ENCODE data around the gene CFAP77.
"Not testable (repeated sequence)": the region's sequence is repeated elsewhere in the genome, so short reads cannot be mapped to it uniquely, and the experiment has no call there.

The CFAP77 gene

GRCh38 chr9:132557159-132557558 is 147.1 kb downstream of the CFAP77 start:
- Histone ChIP-seq H2AFZ (ENCODE audit: low read depth, low read length) (no peak overlapping the region), H3K4me3 (ENCODE audit: low read length) (no peak overlapping the region), H3K9me3 (ENCODE audit: low read length) (no peaks in the 10 kb centered on the region), H3K4me1 (ENCODE audit: insufficient read depth, low read length) (peaks cover 36% of the 10 kb centered on the region), H3K27me3 (ENCODE audit: insufficient read depth, low read length) (peaks cover 7% of the 10 kb centered on the region), H3K36me3 (ENCODE audit: insufficient read depth, low read length) (no peaks in the 10 kb centered on the region)

DNA sequence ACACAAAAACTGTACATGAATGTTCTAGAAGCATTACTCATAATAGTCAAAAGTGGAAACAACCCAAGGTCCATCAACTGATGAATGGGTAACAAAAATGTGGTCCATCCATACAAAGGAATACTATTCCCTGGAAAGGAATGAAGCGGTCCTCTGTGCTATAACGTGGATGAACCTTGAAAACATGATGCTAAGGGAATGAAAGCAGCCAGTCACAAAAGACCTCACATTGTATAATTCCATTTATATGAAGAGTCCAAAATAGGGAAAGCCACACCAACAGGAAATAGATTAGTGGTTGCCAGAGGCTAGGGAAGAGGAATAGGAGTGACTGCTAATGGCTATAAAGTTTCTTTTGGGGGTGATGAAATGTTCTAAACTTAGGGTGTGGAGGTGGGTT is 149.7 kb downstream of the CFAP77 start:
- Histone ChIP-seq H3K4me1 (ENCODE audit: insufficient read depth, low read length) (peaks cover 37% of the 10 kb centered on the region), H3K27me3 (ENCODE audit: insufficient read depth, low read length) (peaks cover 11% of the 10 kb centered on the region), H3K9me3 (ENCODE audit: low read length) (no peaks in the 10 kb centered on the region), H3K4me3 (ENCODE audit: low read length) (no peak overlapping the region), H2AFZ (ENCODE audit: low read depth, low read length) (no peak overlapping the region), H3K36me3 (ENCODE audit: insufficient read depth, low read length) (no peaks in the 10 kb centered on the region)

DNA sequence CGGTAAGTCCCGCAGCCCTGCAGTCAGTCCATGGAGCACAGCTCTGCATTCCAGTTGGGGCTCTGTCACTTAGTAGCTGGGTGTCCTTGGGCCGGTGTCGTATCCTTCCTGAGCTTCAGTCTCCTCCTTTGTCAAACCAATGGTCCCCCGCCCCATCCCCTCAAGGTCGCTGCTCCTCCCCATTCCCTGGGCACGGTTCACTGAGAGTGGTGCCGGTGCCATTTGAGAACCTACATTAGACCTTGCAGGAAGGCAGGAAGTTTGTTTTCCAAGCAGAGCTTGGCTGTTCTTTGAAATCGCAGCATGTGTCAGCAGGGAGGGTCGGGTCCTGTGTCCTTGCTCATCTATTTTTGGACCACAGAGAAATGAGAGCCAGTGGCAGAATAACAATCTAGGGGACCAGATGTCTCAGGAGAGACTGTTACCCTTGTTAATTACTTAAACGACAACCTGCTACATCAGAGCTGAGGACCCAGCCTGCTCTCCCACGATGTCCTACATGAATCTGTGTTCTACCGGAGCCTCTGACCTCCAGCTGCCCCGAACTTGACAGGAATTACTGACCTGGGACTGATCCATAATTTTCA is 150.7 kb downstream of the CFAP77 start:
- no peaks in the 10 kb centered on the region for H3K36me3 ChIP-seq (ENCODE audit: insufficient read depth, low read length)
- H2AFZ ChIP-seq (ENCODE audit: low read depth, low read length): no peak overlapping the region
- no peaks in the 10 kb centered on the region for H3K9me3 ChIP-seq (ENCODE audit: low read length)
- peaks cover 32% of the 10 kb centered on the region for H3K4me1 ChIP-seq (ENCODE audit: insufficient read depth, low read length)
- peaks cover 16% of the 10 kb centered on the region for H3K27me3 ChIP-seq (ENCODE audit: insufficient read depth, low read length)
- no peak overlapping the region for H3K4me3 ChIP-seq (ENCODE audit: low read length)

DNA sequence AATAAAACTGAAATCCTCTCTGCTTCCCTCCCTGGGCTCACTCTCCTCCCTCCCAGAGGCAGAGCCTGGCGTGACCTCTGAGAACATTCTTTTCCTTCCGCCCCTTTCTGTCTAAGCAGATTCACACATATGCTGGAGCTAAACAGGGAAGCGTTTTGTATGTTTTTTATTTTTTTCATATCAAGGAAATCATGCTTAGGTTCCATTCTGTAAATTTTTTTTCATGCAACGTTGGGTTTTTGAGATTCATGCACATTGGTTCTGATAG is 152.2 kb downstream of the CFAP77 start:
- Histone ChIP-seq H3K36me3 (ENCODE audit: insufficient read depth, low read length) (no peaks in the 10 kb centered on the region), H3K4me1 (ENCODE audit: insufficient read depth, low read length) (peaks cover 20% of the 10 kb centered on the region), H3K27me3 (ENCODE audit: insufficient read depth, low read length) (peaks cover 23% of the 10 kb centered on the region), H3K9me3 (ENCODE audit: low read length) (no peaks in the 10 kb centered on the region), H2AFZ (ENCODE audit: low read depth, low read length) (no peak overlapping the region), H3K4me3 (ENCODE audit: low read length) (no peak overlapping the region)

DNA sequence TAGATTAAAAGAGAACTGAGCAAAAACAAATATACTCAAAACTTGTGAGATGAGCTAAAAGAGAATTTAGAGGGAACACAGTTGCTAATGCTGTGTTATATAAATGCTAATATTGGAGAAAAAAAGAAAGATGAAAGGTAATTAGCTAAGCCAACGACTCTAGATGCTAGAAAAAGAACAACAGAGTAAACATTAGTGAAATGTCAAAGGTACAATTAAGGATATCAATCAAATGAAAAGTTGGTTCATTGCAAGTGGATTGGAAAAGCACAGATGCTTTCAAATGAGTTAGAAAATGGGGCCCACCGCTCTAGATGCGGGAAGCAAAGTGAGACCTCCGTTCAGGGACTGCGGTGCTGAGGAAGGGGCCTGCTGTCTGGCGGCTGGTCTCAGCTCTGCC is 154.5 kb downstream of the CFAP77 start:
- Histone ChIP-seq H3K27me3 (ENCODE audit: insufficient read depth, low read length) (peaks cover 23% of the 10 kb centered on the region), H2AFZ (ENCODE audit: low read depth, low read length) (no peak overlapping the region)

DNA sequence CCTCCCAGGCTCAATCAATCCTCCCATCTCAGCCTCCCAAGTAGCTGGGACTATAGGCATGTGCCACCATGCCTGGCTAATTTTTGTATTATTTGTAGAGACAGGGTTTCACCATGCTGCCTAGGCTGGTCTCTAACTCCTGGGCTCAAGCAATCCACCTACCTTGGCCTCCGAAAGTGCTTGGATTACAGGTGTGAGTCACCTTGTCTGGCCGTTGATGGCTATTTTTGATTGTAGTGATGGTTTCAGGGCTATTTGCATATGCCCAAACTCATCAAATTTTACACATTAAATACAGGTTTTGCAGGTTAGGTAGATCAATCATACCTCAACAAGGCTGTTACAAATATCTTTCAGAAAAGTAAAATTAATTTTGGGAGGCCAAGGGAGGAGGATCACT is 158.8 kb downstream of the CFAP77 start:
- not testable (repeated sequence) for H3K36me3 ChIP-seq (ENCODE audit: insufficient read depth, low read length); H3K4me3 ChIP-seq (ENCODE audit: low read length); H3K4me1 ChIP-seq (ENCODE audit: insufficient read depth, low read length); H3K9me3 ChIP-seq (ENCODE audit: low read length); H2AFZ ChIP-seq (ENCODE audit: low read depth, low read length)
- H3K27me3 ChIP-seq (ENCODE audit: insufficient read depth, low read length): peaks cover 28% of the 10 kb centered on the region

More for the DNA sequence above, 154.5 kb downstream of the CFAP77 start:
- peaks cover 20% of the 10 kb centered on the region for H3K4me1 ChIP-seq (ENCODE audit: insufficient read depth, low read length)
- H3K36me3 ChIP-seq (ENCODE audit: insufficient read depth, low read length): no peaks in the 10 kb centered on the region
- peaks cover 1% of the 10 kb centered on the region for H3K9me3 ChIP-seq (ENCODE audit: low read length)
- H3K4me3 ChIP-seq (ENCODE audit: low read length): no peak overlapping the region

GRCh38 chr9:132571806-132572600 is 162.0 kb downstream of the CFAP77 start:
- peaks cover 35% of the 10 kb centered on the region for H3K27me3 ChIP-seq (ENCODE audit: insufficient read depth, low read length)
- no peaks in the 10 kb centered on the region for H3K36me3 ChIP-seq (ENCODE audit: insufficient read depth, low read length)
- H3K9me3 ChIP-seq (ENCODE audit: low read length): peaks cover 1% of the 10 kb centered on the region
- no peak overlapping the region for H3K4me3 ChIP-seq (ENCODE audit: low read length)
- H2AFZ ChIP-seq (ENCODE audit: low read depth, low read length): no peak overlapping the region
- H3K4me1 ChIP-seq (ENCODE audit: insufficient read depth, low read length): peaks cover 7% of the 10 kb centered on the region

GRCh38 chr9:132572921-132573320 is 162.9 kb downstream of the CFAP77 start:
- Histone ChIP-seq H3K4me3 (ENCODE audit: low read length) (no peak overlapping the region), H3K4me1 (ENCODE audit: insufficient read depth, low read length) (peaks cover 7% of the 10 kb centered on the region), H3K27me3 (ENCODE audit: insufficient read depth, low read length) (peaks cover 43% of the 10 kb centered on the region), H3K9me3 (ENCODE audit: low read length) (peaks cover under 1% of the 10 kb centered on the region), H2AFZ (ENCODE audit: low read depth, low read length) (no peak overlapping the region), H3K36me3 (ENCODE audit: insufficient read depth, low read length) (no peaks in the 10 kb centered on the region)

- no peak overlapping the region for H3K4me3 ChIP-seq (ENCODE audit: low read length)
- H3K27me3 ChIP-seq (ENCODE audit: insufficient read depth, low read length): peaks cover 61% of the 10 kb centered on the region
- H3K4me1 ChIP-seq (ENCODE audit: insufficient read depth, low read length): peaks cover 10% of the 10 kb centered on the region
- H3K9me3 ChIP-seq (ENCODE audit: low read length): no peaks in the 10 kb centered on the region
- no peak overlapping the region for H2AFZ ChIP-seq (ENCODE audit: low read depth, low read length)
- no peaks in the 10 kb centered on the region for H3K36me3 ChIP-seq (ENCODE audit: insufficient read depth, low read length)
These were observed 165.1 kb downstream of the CFAP77 start for GRCh38 chr9:132575005-132575609.

- Histone ChIP-seq H3K4me3 (ENCODE audit: low read length) (no peak overlapping the region), H3K9me3 (ENCODE audit: low read length) (no peaks in the 10 kb centered on the region), H2AFZ (ENCODE audit: low read depth, low read length) (no peak overlapping the region), H3K4me1 (ENCODE audit: insufficient read depth, low read length) (peaks cover 11% of the 10 kb centered on the region), H3K27me3 (ENCODE audit: insufficient read depth, low read length) (peaks cover 68% of the 10 kb centered on the region), H3K36me3 (ENCODE audit: insufficient read depth, low read length) (no peaks in the 10 kb centered on the region)
These were observed 165.8 kb downstream of the CFAP77 start for GRCh38 chr9:132575811-132576210.

DNA sequence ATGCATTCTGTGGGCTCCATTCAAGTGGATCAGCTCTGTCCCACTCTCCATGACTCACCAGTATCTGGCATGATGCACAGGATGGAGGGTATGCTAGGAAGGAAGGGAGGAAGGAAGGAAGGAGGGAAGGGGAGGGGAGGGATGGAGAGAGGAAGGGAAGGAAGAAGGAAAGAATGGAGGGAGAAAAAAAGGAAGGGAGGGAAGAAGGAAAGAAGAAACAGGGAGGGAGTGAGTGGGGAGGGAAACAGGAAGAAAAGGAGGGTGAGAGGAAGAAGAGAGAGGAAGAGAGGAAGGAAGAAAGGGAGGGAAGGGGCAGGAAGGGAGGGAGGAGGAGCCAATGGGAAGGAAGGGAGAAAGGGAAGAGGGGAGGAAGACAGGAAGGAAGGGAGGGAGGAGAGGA is 167.1 kb downstream of the CFAP77 start:
- Histone ChIP-seq H3K4me3 (ENCODE audit: low read length) (no peak overlapping the region), H2AFZ (ENCODE audit: low read depth, low read length) (no peak overlapping the region), H3K9me3 (ENCODE audit: low read length) (no peaks in the 10 kb centered on the region), H3K36me3 (ENCODE audit: insufficient read depth, low read length) (no peaks in the 10 kb centered on the region), H3K4me1 (ENCODE audit: insufficient read depth, low read length) (peaks cover 22% of the 10 kb centered on the region), H3K27me3 (ENCODE audit: insufficient read depth, low read length) (peaks cover 73% of the 10 kb centered on the region)

- Histone ChIP-seq H2AFZ (ENCODE audit: low read depth, low read length) (no peak overlapping the region), H3K9me3 (ENCODE audit: low read length) (no peaks in the 10 kb centered on the region), H3K4me1 (ENCODE audit: insufficient read depth, low read length) (peaks cover 16% of the 10 kb centered on the region), H3K4me3 (ENCODE audit: low read length) (no peak overlapping the region), H3K27me3 (ENCODE audit: insufficient read depth, low read length) (peaks cover 82% of the 10 kb centered on the region), H3K36me3 (ENCODE audit: insufficient read depth, low read length) (no peaks in the 10 kb centered on the region)
These were observed 168.4 kb downstream of the CFAP77 start for GRCh38 chr9:132578367-132578932.

DNA sequence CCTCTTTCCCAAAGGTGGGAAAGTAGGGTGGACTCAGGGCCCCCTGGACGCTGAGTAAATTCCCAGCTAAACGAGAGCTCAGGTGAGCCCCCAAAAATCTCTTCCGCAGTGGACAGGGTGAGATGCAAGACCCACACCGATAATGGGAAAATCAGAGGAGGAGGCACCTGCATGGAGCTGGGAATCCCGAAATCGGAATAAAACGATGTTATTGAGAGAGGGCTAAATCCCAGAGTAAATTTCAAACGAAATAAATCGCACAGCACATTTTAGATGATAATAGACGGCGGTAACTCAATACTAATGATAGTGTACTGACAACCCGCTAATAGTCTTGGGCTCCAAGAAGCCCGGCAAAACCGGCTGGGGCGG is 169.4 kb downstream of the CFAP77 start:
- no peak overlapping the region for H3K4me3 ChIP-seq (ENCODE audit: low read length)
- H3K27me3 ChIP-seq (ENCODE audit: insufficient read depth, low read length): peaks cover 90% of the 10 kb centered on the region
- no peaks in the 10 kb centered on the region for H3K9me3 ChIP-seq (ENCODE audit: low read length)
- H2AFZ ChIP-seq (ENCODE audit: low read depth, low read length): no peak overlapping the region
- H3K36me3 ChIP-seq (ENCODE audit: insufficient read depth, low read length): no peaks in the 10 kb centered on the region
- H3K4me1 ChIP-seq (ENCODE audit: insufficient read depth, low read length): peaks cover 16% of the 10 kb centered on the region
